ENCODE data around the gene GABRG3.
"Not testable (repeated sequence)": the region's sequence is repeated elsewhere in the genome, so short reads cannot be mapped to it uniquely, and the experiment has no call there.

The GABRG3 gene

GRCh38 chr15:27003003-27003402, 32.0 kb downstream of the GABRG3 start:
- DNase-seq (ENCODE audit: low read depth): not testable (repeated sequence)

- not testable (repeated sequence) for DNase-seq (ENCODE audit: low read depth)
These were observed 33.2 kb downstream of the GABRG3 start for GRCh38 chr15:27004226-27004625.

- peak; percentile 60 for DNase-seq (ENCODE audit: low read depth)
These were observed 46.3 kb downstream of the GABRG3 start for GRCh38 chr15:27017168-27017809.

- DNase-seq (ENCODE audit: low read depth): no peak
These were observed 48.7 kb downstream of the GABRG3 start for GRCh38 chr15:27019687-27020086.

GRCh38 chr15:27025481-27025966, 54.5 kb downstream of the GABRG3 start:
- no peak for DNase-seq (ENCODE audit: low read depth)

GRCh38 chr15:27027229-27027628, 56.2 kb downstream of the GABRG3 start:
- no peak for DNase-seq (ENCODE audit: low read depth)

- no peak for DNase-seq (ENCODE audit: low read depth)
These were observed 58.0 kb downstream of the GABRG3 start for GRCh38 chr15:27028858-27029477.

- no peak for DNase-seq (ENCODE audit: low read depth)
These were observed 65.2 kb downstream of the GABRG3 start for GRCh38 chr15:27036210-27036609.

- no peak for DNase-seq (ENCODE audit: low read depth)
These were observed 66.5 kb downstream of the GABRG3 start for GRCh38 chr15:27037501-27037900.

GRCh38 chr15:27039152-27039551, 68.2 kb downstream of the GABRG3 start:
- no peak for DNase-seq (ENCODE audit: low read depth)

GRCh38 chr15:27042230-27042629, 71.2 kb downstream of the GABRG3 start:
- no peak for DNase-seq (ENCODE audit: low read depth)

GRCh38 chr15:27042646-27043045, 71.7 kb downstream of the GABRG3 start:
- no peak for DNase-seq (ENCODE audit: low read depth)

GRCh38 chr15:27043770-27044169, 72.8 kb downstream of the GABRG3 start:
- no peak for DNase-seq (ENCODE audit: low read depth)

- no peak for DNase-seq (ENCODE audit: low read depth)
These were observed 74.8 kb downstream of the GABRG3 start for GRCh38 chr15:27045796-27046195.

GRCh38 chr15:27046880-27047279, 75.9 kb downstream of the GABRG3 start:
- no peak for DNase-seq (ENCODE audit: low read depth)

- no peak for DNase-seq (ENCODE audit: low read depth)
These were observed 79.2 kb downstream of the GABRG3 start for GRCh38 chr15:27050163-27050562.

GRCh38 chr15:27054426-27054825, 83.4 kb downstream of the GABRG3 start:
- DNase-seq (ENCODE audit: low read depth): no peak

GRCh38 chr15:27057904-27058645, 87.1 kb downstream of the GABRG3 start:
- DNase-seq (ENCODE audit: low read depth): no peak

- no peak for DNase-seq (ENCODE audit: low read depth)
These were observed 88.0 kb downstream of the GABRG3 start for GRCh38 chr15:27058939-27059338.

GRCh38 chr15:27059610-27060202, 88.7 kb downstream of the GABRG3 start:
- peak; percentile 9 for DNase-seq (ENCODE audit: low read depth)

- DNase-seq (ENCODE audit: low read depth): no peak
These were observed 90.8 kb downstream of the GABRG3 start for GRCh38 chr15:27061739-27062138.

- no peak for DNase-seq (ENCODE audit: low read depth)
These were observed 92.0 kb downstream of the GABRG3 start for GRCh38 chr15:27062951-27063350.

GRCh38 chr15:27064080-27064479, 93.1 kb downstream of the GABRG3 start:
- DNase-seq (ENCODE audit: low read depth): no peak

All from fibroblast of the conjunctiva (primary cell).